Lower lobe of right lung (tissue), 2 donors: ENCODE data around the gene GUSB. TPM values are rescaled to one million over a fixed set of nuclear protein-coding genes. Genes with fewer than 3 reads are reported as not detected.

ENCODE experiments used
- ATAC-seq, 2 donors: fragments of 200-7000 bp; cut with Tn5 transposase; one replicate each; pipeline ENCODE4 v1.9.1; 2020 to 2022; ENCODE audit warnings: mild to moderate bottlenecking in 2 of 2, moderate library complexity in 2 of 2
- DNase-seq: peaks from one replicate; pipeline ENCODE4 v3.0.0-alpha.2; 2020
- H3K27ac ChIP-seq: fragments of 200-600 bp; one replicate; pipeline ENCODE4 v1.8.0; 2022
- H3K27me3 ChIP-seq: fragments of 200-600 bp; one replicate; pipeline ENCODE4 v1.8.0; 2022; ENCODE audit warnings: low read depth
- H3K36me3 ChIP-seq: fragments of 200-600 bp; one replicate; pipeline ENCODE4 v1.8.0; 2022; ENCODE audit warnings: mild to moderate bottlenecking
- H3K4me1 ChIP-seq: fragments of 200-600 bp; one replicate; pipeline ENCODE4 v1.8.0; 2022
- H3K4me3 ChIP-seq: fragments of 200-600 bp; one replicate; pipeline ENCODE4 v1.8.0; 2022; ENCODE audit warnings: mild to moderate bottlenecking
- H3K9me3 ChIP-seq: fragments of 200-600 bp; one replicate; pipeline ENCODE4 v1.8.0; 2022
- CTCF ChIP-seq: fragments of 200-600 bp; IDR thresholded peaks from one replicate; pipeline ENCODE4 v1.8.0; 2022; ENCODE audit warnings: antibody characterized with exemption, mild to moderate bottlenecking
- intact Hi-C: fragments of 100-400 bp; cut with DNase I; formaldehyde crosslinking; loops from one replicate; pipeline ENCODE4 v1.11.0; 2022
- total RNA-seq: library from RNA; stranded (reverse); fragmentation: NEBNext Ultra II Directional; extraction: Animal tissue kit (Norgen Biotek cat#: 25700); gene quantifications from one replicate; pipeline ENCODE4 v1.2.1, GENCODE V29; 2021
- donor health status: DM: no; HTN: yes; CAD: no; lungs with severe emphysema.

GUSB gene
- total RNA-seq, 1 donor from 2014 or later = 88.6 TPM

- TF ChIP-seq CTCF = no peak
- ATAC-seq (peak; percentile 58 to 81), DNase-seq (peak; percentile 88)
- Histone ChIP-seq H3K4me3 (peak overlapping the region; percentile 81), H3K27ac (peak overlapping the region; percentile 93), H3K27me3 (no peaks in the 10 kb centered on the region), H3K9me3 (no peaks in the 10 kb centered on the region), H3K4me1 (peaks cover 19% of the 10 kb centered on the region), H3K36me3 (peaks cover 33% of the 10 kb centered on the region)
- intact Hi-C loops = no loop called here
These were observed 1.3 kb downstream of the GUSB start for GRCh38 chr7:65980478-65981250.

- DNase-seq (no peak), ATAC-seq (no peak)
- Histone ChIP-seq H3K4me3 (peak overlapping the region; percentile 81), H3K36me3 (peaks cover 41% of the 10 kb centered on the region), H3K9me3 (no peaks in the 10 kb centered on the region), H3K27me3 (no peaks in the 10 kb centered on the region), H3K27ac (peak overlapping the region; percentile 93), H3K4me1 (peaks cover 19% of the 10 kb centered on the region)
- no peak for TF ChIP-seq CTCF
- intact Hi-C loops = no loop called here
These were observed 2.2 kb downstream of the GUSB start for GRCh38 chr7:65979583-65980477.

- Histone ChIP-seq H3K4me3 (no peak overlapping the region), H3K9me3 (no peaks in the 10 kb centered on the region), H3K36me3 (peaks cover 49% of the 10 kb centered on the region), H3K4me1 (peaks cover 19% of the 10 kb centered on the region), H3K27me3 (no peaks in the 10 kb centered on the region), H3K27ac (no peak overlapping the region)
- TF ChIP-seq CTCF = no peak
- peak; percentile 40 for DNase-seq
- intact Hi-C loops = no loop called here
- no peak for ATAC-seq
These were observed 3.0 kb downstream of the GUSB start for GRCh38 chr7:65978891-65979582.

- Histone ChIP-seq H3K9me3 (no peaks in the 10 kb centered on the region), H3K36me3 (peaks cover 72% of the 10 kb centered on the region), H3K27ac (no peak overlapping the region), H3K4me1 (peaks cover 14% of the 10 kb centered on the region), H3K4me3 (no peak overlapping the region), H3K27me3 (no peaks in the 10 kb centered on the region)
- DNase-seq (peak; percentile 36), ATAC-seq (no peak)
- no peak for TF ChIP-seq CTCF
- intact Hi-C loops = no loop called here
These were observed 5.3 kb downstream of the GUSB start for GRCh38 chr7:65976659-65977196.

GRCh38 chr7:65975814-65976445, 6.1 kb downstream of the GUSB start:
- peaks cover 80% of the 10 kb centered on the region for H3K36me3 ChIP-seq
- DNase-seq = no peak
- H3K9me3 ChIP-seq = no peaks in the 10 kb centered on the region
- H3K27me3 ChIP-seq = no peaks in the 10 kb centered on the region
- H3K4me3 ChIP-seq = no peak overlapping the region
- no peak for ATAC-seq
- no peak for TF ChIP-seq CTCF
- peaks cover 8% of the 10 kb centered on the region for H3K4me1 ChIP-seq
- intact Hi-C loops = no loop called here
- H3K27ac ChIP-seq = no peak overlapping the region
